ENCODE data around the gene DAAM2. TPM values are rescaled to one million over a fixed set of nuclear protein-coding genes. Genes with fewer than 3 reads are reported as not detected.

The DAAM2 gene
- polyA plus RNA-seq, 1 of the 3 experiments (the other 2 are of a cell fraction), result 0.20 TPM

DNA sequence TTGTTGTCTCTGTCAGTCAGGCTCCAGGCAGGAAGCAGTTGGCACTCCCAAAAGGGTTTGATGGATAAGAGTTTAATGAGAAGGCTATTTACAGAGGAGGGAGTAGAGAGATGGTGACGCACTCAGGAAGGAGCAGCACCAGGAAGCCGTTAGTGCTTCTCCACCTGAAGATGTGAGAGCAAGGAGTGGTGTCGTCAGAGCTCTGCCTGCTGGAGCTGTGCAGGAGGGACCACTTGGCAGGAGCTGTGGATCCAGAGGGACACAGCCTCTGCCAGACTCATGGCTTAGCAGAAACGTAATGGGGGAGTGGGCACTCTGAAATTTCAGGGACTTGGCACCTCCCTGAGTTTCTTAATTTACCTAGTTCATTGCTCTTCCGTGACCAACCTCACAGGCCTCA lies 16.8 kb downstream of the DAAM2 start:
- H3K4me1 ChIP-seq (ENCODE audit: control insufficient read depth in 1 of 2, insufficient read depth in 2 of 2, low read depth in 1 of 2, low read length in 1 of 2), result peaks cover 0 to under 1% of the 10 kb centered on the region in 2 experiments; a peak in 1 of 4 replicates
- 38% methylated on average over 5 of the region's 5 CpGs for WGBS (ENCODE audit: low lambda C conversion rate)
- H3F3A ChIP-seq (replicated peaks; ENCODE audit: insufficient read depth), result no peaks in the 10 kb centered on the region
- no peak overlapping the region for H3K4me3 ChIP-seq (ENCODE audit: low read depth in 2 of 2, low read length in 1 of 2)
- POLR2A ChIA-PET, result no interaction called here
- H3K27me3 ChIP-seq (ENCODE audit: insufficient read depth), result peaks cover 6% of the 10 kb centered on the region; the same call in 1 of the 2 replicates
- no peaks in the 10 kb centered on the region for H3K9me2 ChIP-seq
- no peaks in the 10 kb centered on the region for H4K20me1 ChIP-seq (ENCODE audit: insufficient read depth)
- H2AFZ ChIP-seq (ENCODE audit: low read depth), result no peak overlapping the region
- H3K9ac ChIP-seq, result no peak overlapping the region
- no peak for DNase-seq
- H3K27ac ChIP-seq (ENCODE audit: low read depth in 2 of 2, low read length in 1 of 2), result no peak overlapping the region
- no peak overlapping the region for H3K4me2 ChIP-seq
- CTCF ChIA-PET, result no interaction called here
- TF ChIP-seq RAD21 (IDR thresholded peaks at IDR 0.05; ENCODE audit: low read length) (no peak), POLR2AphosphoS5 (IDR thresholded peaks at IDR 0.05; ENCODE audit: low read depth, low read length) (no peak), MXI1 (IDR thresholded peaks at IDR 0.05; ENCODE audit: low read depth, low read length) (no peak), CTCF (IDR thresholded peaks at IDR 0.05) (no peak), RFX5 (IDR thresholded peaks at IDR 0.05; ENCODE audit: low read length) (no peak), RXRA (IDR thresholded peaks at IDR 0.05; ENCODE audit: borderline replicate concordance, low read depth) (no peak), GATA2 (CRISPR knock-in tag; IDR thresholded peaks at IDR 0.05) (no peak), RCOR1 (IDR thresholded peaks at IDR 0.05; ENCODE audit: low read length) (no peak), SIN3A (IDR thresholded peaks at IDR 0.05; ENCODE audit: borderline replicate concordance, low read depth, low read length) (no peak), JUND (IDR thresholded peaks at IDR 0.05) (no peak), NFIC (IDR thresholded peaks at IDR 0.05; ENCODE audit: borderline replicate concordance) (no peak), FOXJ3 (CRISPR knock-in tag; IDR thresholded peaks at IDR 0.05) (no peak), REST (IDR thresholded peaks at IDR 0.05; ENCODE audit: low read depth, low read length) (no peak), ELF1 (IDR thresholded peaks at IDR 0.05) (no peak), MEF2A (IDR thresholded peaks at IDR 0.05; ENCODE audit: borderline replicate concordance, low read depth) (no peak), TAF1 (IDR thresholded peaks at IDR 0.05; ENCODE audit: borderline replicate concordance, low read depth, low read length) (no peak), FOSL2 (IDR thresholded peaks at IDR 0.05; ENCODE audit: borderline replicate concordance, low read depth) (no peak)
- TF ChIP-seq, protein P1, sequence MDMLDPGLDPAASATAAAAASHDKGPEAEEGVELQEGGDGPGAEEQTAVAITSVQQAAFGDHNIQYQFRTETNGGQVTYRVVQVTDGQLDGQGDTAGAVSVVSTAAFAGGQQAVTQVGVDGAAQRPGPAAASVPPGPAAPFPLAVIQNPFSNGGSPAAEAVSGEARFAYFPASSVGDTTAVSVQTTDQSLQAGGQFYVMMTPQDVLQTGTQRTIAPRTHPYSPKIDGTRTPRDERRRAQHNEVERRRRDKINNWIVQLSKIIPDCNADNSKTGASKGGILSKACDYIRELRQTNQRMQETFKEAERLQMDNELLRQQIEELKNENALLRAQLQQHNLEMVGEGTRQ (IDR thresholded peaks at IDR 0.05; ENCODE audit: borderline replicate concordance, low read depth, low read length), result no peak
- TF ChIP-seq, protein P2, sequence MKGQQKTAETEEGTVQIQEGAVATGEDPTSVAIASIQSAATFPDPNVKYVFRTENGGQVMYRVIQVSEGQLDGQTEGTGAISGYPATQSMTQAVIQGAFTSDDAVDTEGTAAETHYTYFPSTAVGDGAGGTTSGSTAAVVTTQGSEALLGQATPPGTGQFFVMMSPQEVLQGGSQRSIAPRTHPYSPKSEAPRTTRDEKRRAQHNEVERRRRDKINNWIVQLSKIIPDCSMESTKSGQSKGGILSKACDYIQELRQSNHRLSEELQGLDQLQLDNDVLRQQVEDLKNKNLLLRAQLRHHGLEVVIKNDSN (IDR thresholded peaks at IDR 0.05; ENCODE audit: borderline replicate concordance, low read depth), result no peak
- TF ChIP-seq, protein P3, sequence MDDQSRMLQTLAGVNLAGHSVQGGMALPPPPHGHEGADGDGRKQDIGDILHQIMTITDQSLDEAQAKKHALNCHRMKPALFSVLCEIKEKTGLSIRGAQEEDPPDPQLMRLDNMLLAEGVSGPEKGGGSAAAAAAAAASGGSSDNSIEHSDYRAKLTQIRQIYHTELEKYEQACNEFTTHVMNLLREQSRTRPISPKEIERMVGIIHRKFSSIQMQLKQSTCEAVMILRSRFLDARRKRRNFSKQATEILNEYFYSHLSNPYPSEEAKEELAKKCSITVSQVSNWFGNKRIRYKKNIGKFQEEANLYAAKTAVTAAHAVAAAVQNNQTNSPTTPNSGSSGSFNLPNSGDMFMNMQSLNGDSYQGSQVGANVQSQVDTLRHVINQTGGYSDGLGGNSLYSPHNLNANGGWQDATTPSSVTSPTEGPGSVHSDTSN (IDR thresholded peaks at IDR 0.05), result no peak
- no peaks in the 10 kb centered on the region for H3K79me2 ChIP-seq (ENCODE audit: insufficient read depth)
- H3K9me3 ChIP-seq, result no peaks in the 10 kb centered on the region
- H3K36me3 ChIP-seq (replicated peaks in 1 of 2; ENCODE audit: control insufficient read depth in 1 of 2, insufficient read depth in 2 of 2, low read length in 1 of 2), result no peaks in the 10 kb centered on the region
